Testis (tissue), 2 donors: Measurements from ENCODE around the gene ATP1A4.

Experiments
- POLR2A ChIP-seq: fragments of 450-650 bp; IDR thresholded peaks from one replicate; pipeline ENCODE4 v1.6.1; 2017; ENCODE audit warnings: antibody characterized with exemption, mild to moderate bottlenecking, moderate library complexity
- TF ChIP-seq, protein P1 (sequence below), 3 experiments: fragments of 450-650 bp in 2 of 3; fragments of 200-600 bp in 1 of 3; sonication (generic) in 1 of 3; IDR thresholded peaks; one replicate each; pipeline ENCODE4 v1.5.1; 2016 to 2019; ENCODE audit warnings: antibody characterized with exemption in 3 of 3, mild to moderate bottlenecking in 2 of 3, moderate library complexity in 1 of 3

DNA sequence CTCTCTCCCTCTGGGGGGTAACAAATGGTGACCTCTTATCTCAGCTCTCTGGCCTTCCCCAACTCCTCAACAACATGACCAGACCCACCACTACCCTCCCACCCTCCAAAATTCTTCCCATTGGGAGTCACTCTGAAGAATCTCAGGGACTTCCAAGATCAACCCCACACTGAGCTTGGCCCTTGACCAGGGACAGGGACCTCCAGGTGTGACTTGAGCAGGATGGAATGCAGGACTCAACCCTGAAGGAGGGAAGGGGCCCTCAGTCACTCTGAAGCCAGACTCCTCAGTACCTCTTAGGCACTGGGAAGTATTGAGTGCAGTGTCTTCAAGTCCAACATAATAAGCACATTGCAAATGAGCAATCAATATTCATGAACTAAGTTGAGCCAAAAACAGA, 40.8 kb downstream of the ATP1A4 start:
- TF ChIP-seq, protein P1, sequence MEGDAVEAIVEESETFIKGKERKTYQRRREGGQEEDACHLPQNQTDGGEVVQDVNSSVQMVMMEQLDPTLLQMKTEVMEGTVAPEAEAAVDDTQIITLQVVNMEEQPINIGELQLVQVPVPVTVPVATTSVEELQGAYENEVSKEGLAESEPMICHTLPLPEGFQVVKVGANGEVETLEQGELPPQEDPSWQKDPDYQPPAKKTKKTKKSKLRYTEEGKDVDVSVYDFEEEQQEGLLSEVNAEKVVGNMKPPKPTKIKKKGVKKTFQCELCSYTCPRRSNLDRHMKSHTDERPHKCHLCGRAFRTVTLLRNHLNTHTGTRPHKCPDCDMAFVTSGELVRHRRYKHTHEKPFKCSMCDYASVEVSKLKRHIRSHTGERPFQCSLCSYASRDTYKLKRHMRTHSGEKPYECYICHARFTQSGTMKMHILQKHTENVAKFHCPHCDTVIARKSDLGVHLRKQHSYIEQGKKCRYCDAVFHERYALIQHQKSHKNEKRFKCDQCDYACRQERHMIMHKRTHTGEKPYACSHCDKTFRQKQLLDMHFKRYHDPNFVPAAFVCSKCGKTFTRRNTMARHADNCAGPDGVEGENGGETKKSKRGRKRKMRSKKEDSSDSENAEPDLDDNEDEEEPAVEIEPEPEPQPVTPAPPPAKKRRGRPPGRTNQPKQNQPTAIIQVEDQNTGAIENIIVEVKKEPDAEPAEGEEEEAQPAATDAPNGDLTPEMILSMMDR (IDR thresholded peaks at IDR 0.05): no peak
- no peak for TF ChIP-seq POLR2A
